ENCODE data around the gene PPP2R2C.
A peak's percentile ranks its signal among the peaks of the same experiment; 100 is the strongest.

The PPP2R2C gene

GRCh38 chr4:6439120-6439762 lies 33.2 kb downstream of the PPP2R2C start:
- Mint-ChIP-seq H3K9me3 (peaks cover 5% of the 10 kb centered on the region), H3K27me3 (peaks cover 22% of the 10 kb centered on the region), H3K4me3 (no peak overlapping the region), H3K4me1 (no peaks in the 10 kb centered on the region), H3K27ac (no peak overlapping the region), H3K36me3 (peaks cover 5% of the 10 kb centered on the region)
- no peak for ATAC-seq

- peaks cover 16% of the 10 kb centered on the region for H3K27me3 Mint-ChIP-seq
- no peak overlapping the region for H3K4me3 Mint-ChIP-seq
- ATAC-seq, result no peak
- no peak overlapping the region for H3K27ac Mint-ChIP-seq
- no peaks in the 10 kb centered on the region for H3K4me1 Mint-ChIP-seq
- peaks cover 8% of the 10 kb centered on the region for H3K9me3 Mint-ChIP-seq
- peaks cover 5% of the 10 kb centered on the region for H3K36me3 Mint-ChIP-seq
Observed at GRCh38 chr4:6437826-6438238, 34.6 kb downstream of the PPP2R2C start.

- peaks cover 8% of the 10 kb centered on the region for H3K9me3 Mint-ChIP-seq
- H3K27me3 Mint-ChIP-seq, result no peaks in the 10 kb centered on the region
- H3K27ac Mint-ChIP-seq, result no peak overlapping the region
- H3K4me3 Mint-ChIP-seq, result no peak overlapping the region
- no peak for ATAC-seq
- H3K36me3 Mint-ChIP-seq, result peaks cover 5% of the 10 kb centered on the region
- H3K4me1 Mint-ChIP-seq, result no peaks in the 10 kb centered on the region
Observed at GRCh38 chr4:6435010-6435409, 37.4 kb downstream of the PPP2R2C start.

- H3K27me3 Mint-ChIP-seq, result no peaks in the 10 kb centered on the region
- no peak overlapping the region for H3K27ac Mint-ChIP-seq
- H3K9me3 Mint-ChIP-seq, result peaks cover 8% of the 10 kb centered on the region
- no peak overlapping the region for H3K4me3 Mint-ChIP-seq
- peaks cover 5% of the 10 kb centered on the region for H3K36me3 Mint-ChIP-seq
- H3K4me1 Mint-ChIP-seq, result no peaks in the 10 kb centered on the region
- no peak for ATAC-seq
Observed at GRCh38 chr4:6430927-6431326, 41.5 kb downstream of the PPP2R2C start.

- H3K27ac Mint-ChIP-seq, result no peak overlapping the region
- no peak for ATAC-seq
- no peaks in the 10 kb centered on the region for H3K27me3 Mint-ChIP-seq
- H3K4me3 Mint-ChIP-seq, result no peak overlapping the region
- no peaks in the 10 kb centered on the region for H3K9me3 Mint-ChIP-seq
- no peaks in the 10 kb centered on the region for H3K4me1 Mint-ChIP-seq
- no peaks in the 10 kb centered on the region for H3K36me3 Mint-ChIP-seq
Observed at GRCh38 chr4:6427439-6428090, 44.8 kb downstream of the PPP2R2C start.

GRCh38 chr4:6426571-6427438 lies 45.6 kb downstream of the PPP2R2C start:
- Mint-ChIP-seq H3K9me3 (no peaks in the 10 kb centered on the region), H3K36me3 (no peaks in the 10 kb centered on the region), H3K27me3 (no peaks in the 10 kb centered on the region), H3K4me3 (no peak overlapping the region), H3K27ac (no peak overlapping the region), H3K4me1 (no peaks in the 10 kb centered on the region)
- ATAC-seq, result no peak

- H3K9me3 Mint-ChIP-seq, result peaks cover 2% of the 10 kb centered on the region
- H3K27me3 Mint-ChIP-seq, result no peaks in the 10 kb centered on the region
- no peak overlapping the region for H3K4me3 Mint-ChIP-seq
- ATAC-seq, result no peak
- no peaks in the 10 kb centered on the region for H3K4me1 Mint-ChIP-seq
- H3K36me3 Mint-ChIP-seq, result no peaks in the 10 kb centered on the region
- no peak overlapping the region for H3K27ac Mint-ChIP-seq
Observed at GRCh38 chr4:6425911-6426310, 46.5 kb downstream of the PPP2R2C start.

GRCh38 chr4:6425336-6425735 lies 47.1 kb downstream of the PPP2R2C start:
- Mint-ChIP-seq H3K27me3 (no peaks in the 10 kb centered on the region), H3K27ac (no peak overlapping the region), H3K4me1 (no peaks in the 10 kb centered on the region), H3K9me3 (peaks cover 2% of the 10 kb centered on the region), H3K36me3 (no peaks in the 10 kb centered on the region), H3K4me3 (no peak overlapping the region)
- ATAC-seq, result no peak

- Mint-ChIP-seq H3K36me3 (no peaks in the 10 kb centered on the region), H3K9me3 (peaks cover 2% of the 10 kb centered on the region), H3K4me1 (no peaks in the 10 kb centered on the region), H3K4me3 (no peak overlapping the region), H3K27me3 (no peaks in the 10 kb centered on the region), H3K27ac (no peak overlapping the region)
- no peak for ATAC-seq
Observed at GRCh38 chr4:6424425-6424824, 48.0 kb downstream of the PPP2R2C start.

- Mint-ChIP-seq H3K4me3 (no peak overlapping the region), H3K4me1 (no peaks in the 10 kb centered on the region), H3K9me3 (peaks cover 2% of the 10 kb centered on the region), H3K36me3 (no peaks in the 10 kb centered on the region), H3K27me3 (peaks cover 2% of the 10 kb centered on the region), H3K27ac (no peak overlapping the region)
- peak; percentile 85 for ATAC-seq
Observed at GRCh38 chr4:6423575-6423974, 48.8 kb downstream of the PPP2R2C start.

GRCh38 chr4:6422866-6423265 lies 49.5 kb downstream of the PPP2R2C start:
- Mint-ChIP-seq H3K9me3 (peaks cover 2% of the 10 kb centered on the region), H3K36me3 (no peaks in the 10 kb centered on the region), H3K4me1 (no peaks in the 10 kb centered on the region), H3K27ac (no peak overlapping the region), H3K4me3 (no peak overlapping the region), H3K27me3 (peaks cover 9% of the 10 kb centered on the region)
- no peak for ATAC-seq

- H3K9me3 Mint-ChIP-seq, result peaks cover 2% of the 10 kb centered on the region
- peaks cover 13% of the 10 kb centered on the region for H3K27me3 Mint-ChIP-seq
- no peaks in the 10 kb centered on the region for H3K4me1 Mint-ChIP-seq
- H3K27ac Mint-ChIP-seq, result no peak overlapping the region
- no peak overlapping the region for H3K4me3 Mint-ChIP-seq
- no peak for ATAC-seq
- H3K36me3 Mint-ChIP-seq, result no peaks in the 10 kb centered on the region
Observed at GRCh38 chr4:6422105-6422504, 50.3 kb downstream of the PPP2R2C start.

- no peaks in the 10 kb centered on the region for H3K4me1 Mint-ChIP-seq
- peaks cover 20% of the 10 kb centered on the region for H3K27me3 Mint-ChIP-seq
- no peak overlapping the region for H3K4me3 Mint-ChIP-seq
- no peak overlapping the region for H3K27ac Mint-ChIP-seq
- no peak for ATAC-seq
- H3K9me3 Mint-ChIP-seq, result peaks cover 2% of the 10 kb centered on the region
- H3K36me3 Mint-ChIP-seq, result no peaks in the 10 kb centered on the region
Observed at GRCh38 chr4:6421397-6421796, 51.0 kb downstream of the PPP2R2C start.

- Mint-ChIP-seq H3K27me3 (peaks cover 25% of the 10 kb centered on the region), H3K4me3 (no peak overlapping the region), H3K27ac (no peak overlapping the region), H3K9me3 (peaks cover 2% of the 10 kb centered on the region), H3K4me1 (no peaks in the 10 kb centered on the region), H3K36me3 (no peaks in the 10 kb centered on the region)
- no peak for ATAC-seq
Observed at GRCh38 chr4:6420972-6421371, 51.4 kb downstream of the PPP2R2C start.

- Mint-ChIP-seq H3K4me3 (no peak overlapping the region), H3K9me3 (peaks cover 2% of the 10 kb centered on the region), H3K36me3 (no peaks in the 10 kb centered on the region), H3K27ac (no peak overlapping the region), H3K4me1 (no peaks in the 10 kb centered on the region), H3K27me3 (peaks cover 34% of the 10 kb centered on the region)
- ATAC-seq, result no peak
Observed at GRCh38 chr4:6420036-6420435, 52.4 kb downstream of the PPP2R2C start.
